GM19467 (cell line): ENCODE data around the gene RICTOR.
A peak's percentile ranks its signal among the peaks of the same experiment; 100 is the strongest.
"Not testable (repeated sequence)": the region's sequence is repeated elsewhere in the genome, so short reads cannot be mapped to it uniquely, and the experiment has no call there.

ENCODE experiments used
- ATAC-seq: cut with Tn5 transposase; IDR thresholded peaks from one replicate; pipeline ENCODE4 v1.9.1; 2021; ENCODE audit warnings: mild to moderate bottlenecking, moderate library complexity; ENCODE audit not compliant: unreplicated experiment

The RICTOR gene

DNA sequence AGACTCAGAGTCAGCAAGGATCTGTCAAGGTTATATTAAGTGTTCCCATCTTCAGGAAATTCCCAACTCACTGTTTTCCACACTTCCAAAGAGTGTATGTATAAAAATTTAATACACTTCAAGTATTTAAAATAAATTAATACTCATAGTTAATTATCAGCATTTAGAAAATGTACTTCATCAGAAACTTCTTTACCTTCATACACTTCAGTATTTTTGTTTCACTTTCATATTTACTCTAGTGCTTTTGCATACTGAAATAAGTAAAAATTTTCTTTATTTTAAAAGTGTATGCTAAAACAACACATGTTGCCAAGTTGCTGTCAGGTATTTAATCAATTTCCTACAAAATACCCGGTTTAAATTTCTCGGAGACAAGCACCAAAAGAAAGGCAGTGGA is 16.5 kb downstream of the RICTOR start:
- peak; percentile 49 for ATAC-seq

DNA sequence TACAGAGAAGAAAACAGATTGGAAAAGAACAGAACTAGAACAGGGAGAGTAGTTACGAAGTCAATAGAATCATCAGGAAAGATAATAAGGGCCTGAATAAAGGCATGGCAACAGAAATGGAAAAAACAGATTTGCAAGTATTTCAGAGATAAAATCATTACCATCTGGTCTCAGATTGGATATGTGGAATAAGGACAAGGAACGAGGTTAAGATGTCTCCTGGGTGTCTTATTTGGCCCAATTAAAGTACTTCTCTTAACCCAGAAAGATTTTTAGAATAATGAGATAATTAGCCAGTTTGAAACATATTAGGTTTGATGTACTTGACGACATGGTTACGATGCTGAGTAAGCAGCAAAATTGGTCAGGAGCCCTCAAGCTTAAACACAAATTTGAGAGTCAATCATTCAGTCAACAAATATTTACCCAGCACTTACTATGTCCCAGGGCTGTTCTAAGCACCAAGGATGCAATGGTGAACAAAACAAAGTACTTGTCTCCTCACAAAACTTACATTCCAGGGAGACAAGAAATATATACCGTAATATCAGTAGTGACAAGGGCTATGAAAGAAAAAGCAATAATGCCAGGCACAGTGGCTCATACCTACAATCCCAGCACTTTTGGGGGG is 18.3 kb downstream of the RICTOR start:
- no peak for ATAC-seq

DNA sequence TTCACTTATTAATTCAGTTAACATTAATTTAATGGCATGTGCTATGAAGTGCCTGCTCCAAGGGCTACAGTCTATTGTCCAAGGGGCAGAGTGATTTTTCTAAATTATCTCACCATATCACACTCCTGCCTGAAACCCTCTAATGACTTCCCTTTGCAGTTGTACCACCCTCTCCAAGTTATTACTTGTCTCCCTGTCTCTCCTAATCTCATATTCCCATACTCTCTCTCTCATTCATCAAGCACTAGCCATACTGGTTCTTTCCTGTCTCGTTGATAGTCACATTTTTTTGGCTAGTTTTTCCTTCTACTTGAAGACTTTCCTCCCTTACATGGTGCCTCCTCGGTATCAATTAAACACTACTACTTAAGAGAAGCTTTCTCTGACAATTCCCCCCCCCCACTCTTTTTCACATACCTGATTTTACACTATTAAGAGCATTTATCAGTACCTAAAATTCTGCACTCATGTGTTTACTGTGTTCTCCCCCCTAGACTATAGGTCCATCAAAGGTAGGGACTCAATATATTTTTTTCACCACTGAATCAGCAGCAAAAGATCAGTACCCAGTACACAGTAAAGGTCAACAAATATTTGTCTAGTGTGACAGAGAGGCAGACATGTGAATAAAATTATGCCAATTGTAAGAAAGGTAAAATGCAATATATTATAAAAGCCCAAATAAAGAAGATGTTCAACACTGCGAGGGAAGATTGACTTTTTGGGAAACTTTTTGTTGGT is 19.0 kb downstream of the RICTOR start:
- ATAC-seq, result no peak

DNA sequence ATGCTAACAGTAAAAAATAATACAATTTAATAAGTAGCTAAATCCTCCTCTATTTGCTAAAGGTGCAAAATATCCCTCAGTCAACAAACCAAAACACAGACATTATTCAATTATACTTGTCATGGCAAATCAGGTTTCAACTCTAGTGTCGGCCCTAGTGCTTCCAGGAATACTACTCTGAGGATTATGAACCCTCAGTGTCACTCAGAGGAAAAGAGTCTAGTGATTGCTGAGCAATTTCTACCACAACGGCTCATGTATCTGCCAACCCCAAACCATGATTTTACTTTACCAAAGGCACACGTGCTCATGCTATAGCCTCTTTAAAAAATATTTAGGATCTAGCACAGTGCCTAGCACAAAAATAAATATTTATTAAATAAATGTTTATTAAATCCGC is 21.0 kb downstream of the RICTOR start:
- ATAC-seq, result no peak

DNA sequence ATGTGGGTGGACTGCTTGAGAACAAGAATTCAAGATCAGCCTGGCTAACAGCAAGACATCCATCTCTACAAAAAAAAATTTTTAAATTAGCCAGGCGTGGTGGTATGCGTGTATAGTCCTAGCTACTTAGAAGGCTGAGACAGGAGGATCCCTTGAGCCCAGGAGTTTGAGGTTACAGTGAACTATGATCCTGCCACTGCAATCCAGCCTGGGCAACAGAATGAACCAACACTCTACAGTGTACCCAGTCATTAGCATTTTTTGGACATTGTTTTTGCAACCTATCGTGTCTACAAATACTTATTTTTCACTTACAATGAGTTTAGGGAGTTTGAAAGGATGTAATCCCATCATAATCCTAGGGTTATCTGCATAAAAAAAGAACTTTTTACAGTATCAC is 22.1 kb downstream of the RICTOR start:
- ATAC-seq, result no peak

DNA sequence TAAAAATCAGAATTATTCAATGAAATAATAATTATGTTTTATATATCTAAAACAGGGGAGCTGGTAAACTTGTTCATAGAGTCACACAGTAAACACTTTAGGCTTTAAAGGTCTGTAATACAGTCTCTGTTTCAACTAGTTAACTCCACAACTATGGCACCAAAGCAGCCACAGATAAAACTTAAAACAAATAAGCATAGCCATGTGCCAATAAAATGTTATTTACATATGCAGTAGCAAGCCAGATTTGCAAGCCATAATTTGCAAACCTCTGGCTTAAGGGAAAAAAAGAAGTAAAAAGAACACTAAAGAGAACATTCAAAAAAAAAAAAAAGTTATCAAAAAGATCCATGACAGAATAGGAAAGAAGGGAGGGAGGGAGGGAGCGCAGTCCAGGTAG is 24.9 kb downstream of the RICTOR start:
- no peak for ATAC-seq

DNA sequence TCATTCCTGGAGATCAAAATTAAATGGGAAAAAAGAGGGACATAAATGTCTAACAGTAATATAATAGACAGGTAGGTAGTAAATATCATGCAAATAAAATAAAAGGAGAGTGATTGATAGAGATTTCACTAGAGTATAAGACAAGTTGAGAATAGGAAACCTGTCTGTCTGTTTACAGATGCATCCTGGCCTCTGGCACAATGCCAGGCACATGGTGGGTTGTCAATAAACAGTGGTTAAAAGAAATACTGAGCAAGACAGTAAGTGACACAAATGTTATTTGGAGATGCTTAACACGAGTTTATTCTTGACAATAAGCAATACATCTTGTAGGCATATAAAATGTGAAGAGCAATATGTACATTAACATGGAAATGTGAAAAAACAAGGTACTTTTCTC is 33.3 kb downstream of the RICTOR start:
- no peak for ATAC-seq

DNA sequence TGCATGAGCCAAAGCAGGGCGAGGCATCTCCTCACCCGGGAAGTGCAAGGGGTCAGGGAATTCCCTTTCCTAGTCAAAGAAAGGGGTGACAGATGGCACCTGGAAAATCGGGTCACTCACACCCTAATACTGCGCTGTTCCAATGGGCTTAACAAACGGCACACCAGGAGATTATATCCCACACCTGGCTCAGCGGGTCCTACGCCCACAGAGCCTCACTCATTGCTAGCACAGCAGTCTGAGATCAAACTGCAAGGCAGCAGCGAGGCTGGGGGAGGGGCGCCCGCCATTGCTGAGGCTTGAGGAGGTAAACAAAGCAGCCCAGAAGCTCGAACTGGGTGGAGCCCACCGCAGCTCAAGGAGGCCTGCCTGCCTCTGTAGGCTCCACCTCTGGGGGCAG is 39.7 kb downstream of the RICTOR start:
- ATAC-seq, result not testable (repeated sequence)

DNA sequence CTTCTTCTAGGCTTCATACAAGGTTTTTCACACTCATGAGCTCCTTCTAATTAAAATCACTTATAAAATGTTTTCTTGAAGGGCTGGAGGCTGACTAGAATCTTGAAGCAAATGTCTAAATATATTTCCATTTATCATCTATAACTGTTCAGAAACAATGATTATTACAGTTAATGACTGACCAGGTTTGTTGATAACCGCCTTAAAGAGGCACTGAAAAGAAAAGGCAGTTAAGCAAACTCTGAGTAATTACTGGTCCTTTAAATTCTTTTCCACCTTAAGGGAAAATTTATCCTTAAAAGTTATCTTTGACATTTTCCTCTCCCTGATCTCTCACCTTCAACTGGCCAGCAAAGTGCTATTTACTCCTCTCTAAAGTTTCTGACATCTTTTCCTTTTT is 43.2 kb downstream of the RICTOR start:
- ATAC-seq, result no peak

DNA sequence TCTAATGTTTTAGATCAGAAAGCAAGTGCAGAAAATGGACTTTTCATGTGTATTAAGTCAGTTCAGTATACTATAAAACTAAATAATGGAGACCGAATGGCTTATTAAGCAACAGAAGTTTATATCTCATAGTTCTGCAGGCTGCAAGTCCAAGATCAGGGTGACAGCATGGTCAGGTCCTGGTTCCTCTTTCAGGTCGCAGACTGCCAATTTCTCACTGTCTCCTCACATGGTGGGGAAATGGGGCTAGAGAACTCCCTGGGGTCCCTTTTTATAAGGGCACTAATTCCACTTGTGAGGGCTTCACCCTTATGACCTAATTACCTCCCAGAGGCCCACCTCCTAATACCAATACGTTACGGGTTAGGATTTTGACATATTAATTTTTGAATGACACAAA is 48.7 kb downstream of the RICTOR start:
- ATAC-seq, result no peak

DNA sequence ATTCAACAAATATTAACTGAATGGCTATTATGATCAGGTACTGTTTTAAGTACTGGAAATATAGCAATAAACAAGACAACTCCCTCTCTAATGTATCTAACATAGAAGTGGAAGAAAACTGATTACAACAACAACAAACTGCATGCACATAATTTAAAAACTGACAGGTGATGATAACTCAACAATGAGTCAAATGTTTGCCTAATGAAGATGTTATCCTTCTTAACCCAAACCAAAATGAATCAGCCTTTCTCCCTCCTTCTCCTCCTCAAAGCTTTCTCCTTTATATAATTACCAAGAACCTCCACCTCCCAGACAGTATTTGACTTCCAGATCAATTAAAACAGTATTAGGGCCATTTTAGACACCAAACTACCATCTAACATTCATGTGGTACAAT is 49.3 kb downstream of the RICTOR start:
- ATAC-seq, result no peak

DNA sequence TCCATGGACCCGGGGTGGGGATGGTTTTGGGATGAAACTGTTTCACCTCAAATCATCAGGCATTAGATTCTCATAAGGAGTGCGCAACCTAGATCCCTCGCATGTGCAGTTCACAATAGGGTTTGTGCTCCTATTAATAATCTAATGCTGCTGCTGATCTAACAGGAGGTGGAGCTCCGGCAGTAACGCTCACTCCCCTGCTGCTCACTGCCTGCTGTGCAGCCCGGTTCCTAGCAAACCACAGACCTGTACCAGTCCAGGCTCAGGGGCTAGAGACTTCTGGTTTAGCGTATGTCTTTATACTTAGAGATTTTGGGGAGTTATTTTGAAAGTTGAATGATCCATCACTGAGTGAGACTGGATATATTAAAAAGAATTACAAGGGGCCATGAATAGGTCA is 50.2 kb downstream of the RICTOR start:
- ATAC-seq, result no peak

DNA sequence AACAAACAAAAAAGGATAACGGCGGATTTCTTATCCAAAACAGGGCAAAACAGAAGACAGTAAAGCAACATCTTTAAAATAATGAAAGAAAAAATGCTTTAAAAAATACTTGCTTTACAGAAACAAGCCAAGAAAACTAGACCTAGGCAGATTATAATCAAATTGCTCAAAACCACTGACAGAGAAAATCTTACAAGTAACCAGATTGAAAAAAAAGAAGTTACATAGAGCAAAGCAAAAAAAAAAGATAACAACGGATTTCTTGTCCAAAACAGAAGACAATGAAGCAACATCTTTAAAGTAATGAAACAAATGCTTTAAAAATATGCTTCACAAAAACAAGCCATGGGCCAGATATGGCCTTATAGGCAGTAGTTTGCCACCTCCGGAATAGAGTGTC is 51.1 kb downstream of the RICTOR start:
- ATAC-seq, result no peak

DNA sequence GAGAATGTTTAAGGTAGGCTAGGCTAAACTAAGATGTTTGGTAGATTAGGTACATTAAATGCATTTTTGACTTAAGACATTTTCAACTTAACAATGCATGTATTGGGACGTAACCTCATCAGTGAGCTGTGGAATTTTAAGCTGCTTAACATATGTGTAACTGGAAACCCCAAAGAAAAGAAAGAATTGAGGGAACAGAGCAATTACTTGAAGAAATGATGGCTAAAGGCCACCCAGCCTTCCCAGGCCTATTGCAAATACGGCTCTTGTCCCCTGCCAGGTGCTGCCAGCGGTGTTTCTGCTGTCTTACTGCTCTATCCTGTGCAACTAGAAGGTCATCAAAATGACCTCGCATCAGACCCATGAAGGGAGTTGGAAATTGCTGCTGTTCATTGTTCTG is 52.0 kb downstream of the RICTOR start:
- ATAC-seq, result no peak

DNA sequence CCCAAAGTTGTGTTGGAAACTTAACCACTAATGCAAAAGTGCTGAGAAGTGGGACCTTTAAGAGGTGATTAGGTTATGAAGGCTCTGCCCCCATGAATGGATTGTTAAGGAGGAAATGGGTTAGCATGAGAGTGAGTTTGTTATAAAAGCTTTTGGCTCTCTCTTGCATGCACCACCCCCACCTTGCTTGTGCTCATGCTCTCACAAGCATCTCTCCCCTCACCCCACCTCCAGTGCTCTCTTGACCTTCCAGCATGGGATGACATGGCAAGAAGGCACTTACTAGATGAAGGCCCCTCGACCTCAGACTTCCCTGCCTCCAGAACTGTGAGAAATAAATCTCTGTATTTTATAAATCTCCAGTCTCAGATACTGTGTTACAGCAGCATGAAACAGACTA is 52.8 kb downstream of the RICTOR start:
- no peak for ATAC-seq

DNA sequence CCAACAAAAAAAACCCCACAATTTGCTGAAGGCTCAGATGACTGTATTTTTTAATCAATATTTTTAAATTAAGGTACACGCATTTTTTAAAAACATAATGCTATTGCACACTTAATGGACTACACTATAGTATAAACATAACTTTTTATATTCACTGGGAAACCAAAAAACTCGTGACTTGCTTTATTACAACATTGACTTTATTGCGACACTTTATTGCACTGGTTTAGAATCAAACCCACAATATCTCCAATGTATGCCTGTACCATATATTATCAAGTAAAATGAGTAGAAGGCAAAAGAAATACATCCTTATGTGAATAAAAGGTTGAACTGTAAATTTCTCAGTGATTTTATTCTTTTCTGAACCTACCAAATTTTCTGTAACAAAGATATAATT is 53.7 kb downstream of the RICTOR start:
- ATAC-seq, result no peak

DNA sequence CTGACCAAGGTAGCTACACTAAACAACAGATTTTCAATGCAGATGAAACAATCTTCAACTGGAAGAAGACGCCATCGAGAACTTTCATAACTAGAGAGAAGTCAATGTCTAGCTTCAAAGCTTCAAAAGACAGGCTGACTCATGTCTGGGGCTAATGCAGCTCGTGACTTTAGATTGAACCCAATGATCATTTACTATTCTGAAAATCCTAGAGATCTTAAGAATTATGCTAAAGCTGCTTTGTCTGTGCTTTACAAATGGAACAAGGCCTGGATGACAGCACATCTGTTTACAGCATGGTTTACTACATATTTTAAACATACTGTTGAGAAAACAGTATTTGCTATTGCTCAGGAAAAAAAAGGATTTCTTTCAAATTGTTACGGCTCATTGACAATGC is 54.9 kb downstream of the RICTOR start:
- ATAC-seq, result no peak

DNA sequence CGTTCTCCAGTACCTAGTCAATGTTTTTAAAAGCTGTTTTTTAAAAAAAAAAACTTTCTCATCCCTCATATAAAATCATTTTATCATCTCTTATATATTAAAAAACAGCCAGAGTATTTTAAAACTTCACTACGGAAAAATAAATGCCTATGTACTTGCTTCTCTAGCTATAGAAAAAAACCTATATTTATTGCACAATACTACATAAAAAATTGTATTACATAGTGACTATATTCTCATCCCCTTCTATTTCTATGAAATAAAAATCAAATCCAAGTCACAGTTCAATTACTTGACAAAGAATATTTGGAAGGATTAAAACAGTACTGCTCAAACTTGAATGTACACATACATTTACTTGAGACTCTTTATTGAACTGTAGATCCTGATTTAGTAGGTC is 56.7 kb downstream of the RICTOR start:
- no peak for ATAC-seq

DNA sequence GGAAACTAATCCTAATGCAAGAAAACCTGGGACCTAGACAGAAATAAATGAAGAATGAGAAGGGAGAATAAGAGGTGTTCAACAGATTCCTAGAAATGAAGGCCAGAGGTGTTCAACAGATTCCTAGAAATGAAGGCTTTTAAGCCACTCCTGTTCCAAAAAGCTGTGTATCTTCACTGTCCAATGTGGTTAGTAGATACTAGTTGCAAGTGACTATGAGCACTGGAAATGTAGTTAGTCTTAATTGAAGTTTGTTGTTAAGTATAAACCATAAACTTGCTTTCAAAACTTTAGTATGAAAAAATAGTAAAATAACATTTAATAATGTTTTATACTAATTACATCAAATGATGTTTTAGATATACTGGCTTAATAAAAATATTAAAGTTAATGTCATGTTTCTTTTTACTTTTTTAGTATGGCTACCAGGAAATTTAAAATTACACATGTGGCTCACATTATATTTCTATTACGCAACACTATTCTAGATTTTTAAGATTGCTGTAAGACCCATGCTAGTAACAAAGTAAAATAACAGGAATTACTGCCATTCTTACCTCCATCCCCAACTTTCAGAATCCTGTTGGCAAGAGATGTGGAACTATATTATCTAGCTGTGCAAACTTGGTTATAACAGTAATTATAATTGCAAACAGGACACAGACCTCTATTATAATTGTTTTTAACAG is 57.5 kb downstream of the RICTOR start:
- ATAC-seq, result no peak

DNA sequence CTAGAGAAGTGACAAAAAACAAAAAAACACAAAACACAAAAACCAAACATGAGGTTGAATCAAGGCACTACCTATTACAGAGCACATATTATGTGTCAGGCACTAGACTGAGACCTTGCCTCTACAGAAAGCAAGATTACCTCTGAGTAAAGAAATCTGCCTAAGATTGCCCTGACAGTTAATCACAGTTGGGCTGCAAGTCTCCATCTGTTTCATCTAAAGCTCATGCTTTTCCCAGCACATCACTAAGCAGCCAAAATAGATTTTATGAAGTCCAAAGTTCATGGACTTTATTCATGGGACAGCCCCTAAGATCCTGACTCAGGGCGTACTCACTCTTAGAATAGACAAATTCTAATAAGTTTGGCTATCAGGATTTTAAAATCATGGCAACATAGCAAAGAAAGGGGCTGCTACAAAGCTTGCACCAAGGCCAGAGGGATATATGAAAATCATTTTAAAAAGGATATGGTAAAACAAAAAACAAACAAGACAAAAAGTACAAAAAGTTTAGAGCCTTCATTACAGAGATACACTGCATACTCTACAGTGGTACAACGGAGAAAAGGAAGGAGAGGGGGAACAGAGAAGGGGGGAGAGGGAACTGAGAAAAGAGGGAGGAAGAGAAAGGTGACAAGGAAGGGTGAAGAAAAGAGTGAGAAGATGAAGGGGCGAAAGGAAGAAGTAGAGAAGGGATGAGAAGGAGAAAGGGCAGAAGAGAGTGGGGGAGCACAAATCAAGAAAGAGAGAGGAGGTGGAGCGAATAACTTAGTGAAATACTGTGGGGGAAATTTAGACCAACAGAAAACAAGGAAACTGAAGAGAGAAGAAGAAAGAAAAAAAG is 58.2 kb downstream of the RICTOR start:
- ATAC-seq, result no peak

DNA sequence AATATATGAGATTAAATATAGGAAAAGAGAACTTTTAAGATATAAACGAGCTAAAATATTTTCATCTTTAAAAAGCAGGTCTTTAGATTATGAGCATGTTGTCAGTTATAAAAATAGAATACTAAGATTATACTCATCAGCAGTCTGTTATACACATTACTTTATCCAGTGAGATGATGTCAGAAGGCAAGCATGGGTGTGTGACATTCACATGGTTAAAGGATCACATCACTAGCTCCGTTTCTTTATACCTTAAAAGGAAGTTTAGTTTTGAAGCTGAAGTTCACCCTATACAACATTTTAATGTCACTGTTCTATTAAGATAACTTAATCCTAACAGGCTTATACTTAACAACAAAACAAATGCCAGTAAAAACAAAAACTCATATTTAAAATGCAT is 59.6 kb downstream of the RICTOR start:
- no peak for ATAC-seq
